CD4-positive, alpha-beta T cell treated with Interleukin-4 for 4 hours (primary cell): ENCODE results near the gene NANP.

ENCODE experiments used
- DNase-seq: peaks from one replicate; pipeline ENCODE4 v3.0.0-alpha.2; 2020

The NANP gene

DNA sequence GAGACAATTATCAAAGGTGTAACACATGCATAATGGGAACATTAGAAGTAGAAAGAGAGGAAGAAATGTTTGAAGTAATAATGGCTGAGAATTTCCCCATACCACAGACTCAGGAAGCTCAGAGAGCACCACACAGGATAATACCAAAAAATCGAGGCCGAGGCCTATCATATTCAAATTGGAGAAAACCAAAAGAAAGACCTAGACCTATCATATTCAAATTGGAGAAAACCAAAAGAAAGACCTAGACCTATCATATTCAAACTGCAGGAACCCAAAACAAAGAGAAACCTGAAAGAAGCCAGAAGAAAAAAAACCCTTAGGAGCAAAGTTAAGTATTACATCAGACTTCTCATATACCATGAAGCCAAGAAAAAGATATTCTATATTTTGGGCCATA is 56.5 kb downstream of the NANP start:
- no peak for DNase-seq

GRCh38 chr20:25566821-25567220 is 57.0 kb downstream of the NANP start:
- no peak for DNase-seq

- no peak for DNase-seq
These were observed 58.1 kb downstream of the NANP start for GRCh38 chr20:25565578-25566157.

DNA sequence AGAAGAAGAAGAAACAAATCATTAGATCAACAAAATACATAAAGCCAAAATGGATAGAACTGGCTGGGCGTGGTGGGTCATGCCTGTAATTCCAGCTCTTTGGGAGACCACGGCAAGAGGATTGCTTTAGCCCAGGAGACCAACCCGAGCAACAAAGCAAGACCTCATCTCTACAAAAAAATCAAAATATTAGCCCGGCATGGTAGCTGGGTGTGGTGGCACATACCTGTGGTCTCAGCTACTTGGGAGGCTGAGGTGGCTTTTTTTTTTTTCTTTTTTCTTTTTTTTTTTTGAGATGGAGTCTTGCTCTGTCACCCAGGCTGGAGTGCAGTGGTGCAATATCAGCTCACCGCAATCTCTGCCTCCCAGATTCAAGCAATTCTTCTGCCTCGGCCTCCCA is 59.9 kb downstream of the NANP start:
- no peak for DNase-seq

DNA sequence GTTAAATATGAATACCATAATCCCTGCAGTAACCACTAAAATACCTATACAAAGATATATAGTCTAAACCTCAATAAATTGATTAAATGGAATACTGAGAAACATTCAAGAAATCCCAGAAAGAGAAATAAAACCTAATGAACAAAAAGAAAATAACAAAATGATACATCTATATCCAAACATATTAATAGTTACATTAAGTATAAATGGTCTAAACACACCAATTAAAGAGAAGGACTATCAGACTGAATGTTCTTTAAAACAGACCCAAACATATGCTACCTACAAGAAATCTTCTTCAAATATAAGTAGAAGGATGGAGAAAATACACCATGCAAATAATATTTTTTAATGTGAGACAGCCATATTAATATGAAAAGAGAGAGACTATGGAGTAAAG is 60.5 kb downstream of the NANP start:
- no peak for DNase-seq
